GM12873 (cell line): ENCODE measurements around the gene FYB1.

Source experiments
- CTCF ChIP-seq: IDR thresholded peaks from 2 replicates; pipeline ENCODE4 v1.5.1; 2012; ENCODE audit warnings: low read depth, mild to moderate bottlenecking, moderate library complexity, low read length, control low read depth; ENCODE audit not compliant: insufficient read depth; ENCODE audit errors: missing control alignments

FYB1 gene

GRCh38 chr5:39226100-39226451 lies 6.7 kb upstream of the FYB1 start:
- no peak for TF ChIP-seq CTCF

- TF ChIP-seq CTCF, result no peak
Observed at GRCh38 chr5:39225405-39226099, 6.2 kb upstream of the FYB1 start.

- TF ChIP-seq CTCF, result no peak
Observed at GRCh38 chr5:39224196-39224761, 4.9 kb upstream of the FYB1 start.

GRCh38 chr5:39223565-39224156 lies 4.3 kb upstream of the FYB1 start:
- no peak for TF ChIP-seq CTCF

- no peak for TF ChIP-seq CTCF
Observed at GRCh38 chr5:39220280-39221030, 1.1 kb upstream of the FYB1 start.

GRCh38 chr5:39218482-39219402 lies 621 bp downstream of the FYB1 start:
- TF ChIP-seq CTCF, result no peak
